ENCODE data around the gene MUTYH. TPM values are rescaled to one million over a fixed set of nuclear protein-coding genes. Genes with fewer than 3 reads are reported as not detected.

Gene MUTYH
- total RNA-seq, 2 donors from 2014 or later, result 19.7 to 21.8 TPM

GRCh38 chr1:45322486-45323040, 17.7 kb downstream of the MUTYH start:
- ATAC-seq, result no peak
- DNase-seq, result no peak

GRCh38 chr1:45321444-45321843, 18.8 kb downstream of the MUTYH start:
- H3K27me3 ChIP-seq, result no peaks in the 10 kb centered on the region
- DNase-seq, result no peak
- intact Hi-C loops (cut with DNase I), result no loop called here

More at GRCh38 chr1:45322486-45323040, 17.7 kb downstream of the MUTYH start:
- Histone ChIP-seq H3K9me3 (no peaks in the 10 kb centered on the region), H3K27me3 (no peaks in the 10 kb centered on the region), H3K36me3 (replicated peaks in 1 of 2; ENCODE audit: insufficient read depth in 1 of 2, low read depth in 2 of 2) (no peaks in the 10 kb centered on the region), H3K4me3 (no peak overlapping the region), H3K27ac (no peak overlapping the region), H3K4me1 (peaks cover 14% of the 10 kb centered on the region)
- intact Hi-C loops (cut with DNase I), result no loop called here
- WGBS, 2 donors, result 86 to 89% methylated on average over 10 of the region's 10 CpGs
- no peak for TF ChIP-seq CTCF (IDR thresholded peaks at IDR 0.05)
- no peak for TF ChIP-seq POLR2A (IDR thresholded peaks at IDR 0.05)

GRCh38 chr1:45319761-45320160, 20.5 kb downstream of the MUTYH start:
- Histone ChIP-seq H3K36me3 (replicated peaks in 1 of 2; ENCODE audit: insufficient read depth in 1 of 2, low read depth in 2 of 2) (no peaks in the 10 kb centered on the region), H3K9me3 (no peaks in the 10 kb centered on the region), H3K4me3 (no peak overlapping the region), H3K27me3 (no peaks in the 10 kb centered on the region), H3K4me1 (peaks cover 11% of the 10 kb centered on the region), H3K27ac (no peak overlapping the region)
- ATAC-seq (no peak), DNase-seq (no peak)
- intact Hi-C loops (cut with DNase I), result no loop called here
- 84 to 87% methylated on average over 4 of the region's 4 CpGs for WGBS, 2 donors
- no peak for TF ChIP-seq CTCF (IDR thresholded peaks at IDR 0.05)
- TF ChIP-seq POLR2A (IDR thresholded peaks at IDR 0.05), result no peak

More at GRCh38 chr1:45321444-45321843, 18.8 kb downstream of the MUTYH start:
- TF ChIP-seq POLR2A (IDR thresholded peaks at IDR 0.05) (no peak), CTCF (IDR thresholded peaks at IDR 0.05) (no peak)
- no peak overlapping the region for H3K27ac ChIP-seq
- ATAC-seq, result no peak
- H3K9me3 ChIP-seq, result no peaks in the 10 kb centered on the region
- peaks cover 3% of the 10 kb centered on the region for H3K4me1 ChIP-seq
- H3K36me3 ChIP-seq (replicated peaks in 1 of 2; ENCODE audit: insufficient read depth in 1 of 2, low read depth in 2 of 2), result no peaks in the 10 kb centered on the region
- no peak overlapping the region for H3K4me3 ChIP-seq
- 80 to 87% methylated on average over 5 of the region's 5 CpGs for WGBS, 2 donors

- WGBS, 2 donors, result 60 to 76% methylated on average over 4 of the region's 4 CpGs
- Histone ChIP-seq H3K9me3 (no peaks in the 10 kb centered on the region), H3K4me1 (peaks cover 16% of the 10 kb centered on the region), H3K4me3 (no peak overlapping the region), H3K27me3 (no peaks in the 10 kb centered on the region), H3K36me3 (replicated peaks in 1 of 2; ENCODE audit: insufficient read depth in 1 of 2, low read depth in 2 of 2) (no peaks in the 10 kb centered on the region), H3K27ac (no peak overlapping the region)
- intact Hi-C loops (cut with DNase I), result no loop called here
- no peak for DNase-seq
- TF ChIP-seq CTCF (IDR thresholded peaks at IDR 0.05) (no peak), POLR2A (IDR thresholded peaks at IDR 0.05) (no peak)
- ATAC-seq, result no peak
These were observed 23.1 kb downstream of the MUTYH start for GRCh38 chr1:45317166-45317565.

GRCh38 chr1:45314266-45314665, 26.0 kb downstream of the MUTYH start:
- Histone ChIP-seq H3K27ac (no peak overlapping the region), H3K4me3 (no peak overlapping the region), H3K4me1 (peaks cover 16% of the 10 kb centered on the region), H3K36me3 (replicated peaks in 1 of 2; ENCODE audit: insufficient read depth in 1 of 2, low read depth in 2 of 2) (no peaks in the 10 kb centered on the region), H3K9me3 (no peaks in the 10 kb centered on the region), H3K27me3 (no peaks in the 10 kb centered on the region)
- DNase-seq (no peak), ATAC-seq (no peak)
- intact Hi-C loops (cut with DNase I), result no loop called here
- TF ChIP-seq CTCF (IDR thresholded peaks at IDR 0.05), result no peak
- TF ChIP-seq POLR2A (IDR thresholded peaks at IDR 0.05), result no peak
- WGBS, 2 donors, result 50 to 54% methylated on average over 3 of the region's 3 CpGs
